DND-41 (cell line): ENCODE data around the gene ERBB4.

ENCODE experiments used
- ATAC-seq: fragments of 200-7000 bp; cut with Tn5 transposase; 3 replicates; pipeline ENCODE4 v1.9.1; 2021; ENCODE audit warnings: low read depth; ENCODE audit not compliant: insufficient read depth
- DNase-seq: peaks from one replicate; pipeline ENCODE4 v3.0.0-alpha.2; 2020
- H2AFZ ChIP-seq: 2 replicates; pipeline ENCODE4 v1.6.0; 2012; ENCODE audit warnings: low read depth, low read length
- H3K27ac ChIP-seq: 2 replicates; pipeline ENCODE4 v1.5.1; 2012; ENCODE audit warnings: low read length, inconsistent platforms
- H3K27me3 ChIP-seq: fragments of 200-600 bp; sonication (generic); 2 replicates; pipeline ENCODE4 v1.6.0; 2012; ENCODE audit warnings: low read length, mild to moderate bottlenecking, inconsistent platforms; ENCODE audit not compliant: insufficient read depth, poor library complexity
- H3K36me3 ChIP-seq: 2 replicates; pipeline ENCODE4 v1.5.1; 2012; ENCODE audit warnings: low read length, inconsistent platforms; ENCODE audit not compliant: insufficient read depth
- H3K4me1 ChIP-seq: 2 replicates; pipeline ENCODE4 v1.5.1; 2012; ENCODE audit warnings: mild to moderate bottlenecking, low read length; ENCODE audit not compliant: insufficient read depth
- H3K4me2 ChIP-seq: 2 replicates; pipeline ENCODE4 v1.6.0; 2012; ENCODE audit warnings: mild to moderate bottlenecking, moderate library complexity, low read length, inconsistent platforms; ENCODE audit not compliant: insufficient read depth
- H3K4me3 ChIP-seq, 2 experiments: fragments of 200-600 bp in 1 of 2; shearing (Covaris generic) in 1 of 2; 2 replicates each; pipeline ENCODE4 v1.5.1; 2012 to 2016; ENCODE audit warnings: inconsistent platforms in 2 of 2, low read length in 2 of 2, mild to moderate bottlenecking in 2 of 2, low read depth in 1 of 2, moderate library complexity in 1 of 2
- H3K79me2 ChIP-seq: 2 replicates; pipeline ENCODE4 v1.6.0; 2012; ENCODE audit warnings: low read length, inconsistent platforms; ENCODE audit not compliant: insufficient read depth
- H3K9ac ChIP-seq: 2 replicates; pipeline ENCODE4 v1.6.0; 2012; ENCODE audit warnings: low read depth, mild to moderate bottlenecking, inconsistent platforms, low read length, moderate library complexity
- H3K9me3 ChIP-seq: 2 replicates; pipeline ENCODE4 v1.5.1; 2012; ENCODE audit warnings: low read length, moderate library complexity, mild to moderate bottlenecking, inconsistent platforms; ENCODE audit not compliant: insufficient read depth, severe bottlenecking
- H4K20me1 ChIP-seq: 2 replicates; pipeline ENCODE4 v1.6.0; 2012; ENCODE audit warnings: low read length; ENCODE audit not compliant: insufficient read depth
- EZH2 ChIP-seq: IDR thresholded peaks from 3 replicates; pipeline ENCODE4 v1.6.1; 2012; ENCODE audit warnings: borderline replicate concordance, low read depth, mild to moderate bottlenecking, moderate library complexity, low read length, inconsistent platforms; ENCODE audit not compliant: severe bottlenecking
- TF ChIP-seq, protein P1 (sequence below): IDR thresholded peaks from 2 replicates; pipeline ENCODE4 v1.5.1; 2012; ENCODE audit warnings: borderline replicate concordance, low read length, moderate library complexity, mild to moderate bottlenecking; ENCODE audit not compliant: poor library complexity, severe bottlenecking; ENCODE audit errors: extremely low read depth

The ERBB4 gene

DNA sequence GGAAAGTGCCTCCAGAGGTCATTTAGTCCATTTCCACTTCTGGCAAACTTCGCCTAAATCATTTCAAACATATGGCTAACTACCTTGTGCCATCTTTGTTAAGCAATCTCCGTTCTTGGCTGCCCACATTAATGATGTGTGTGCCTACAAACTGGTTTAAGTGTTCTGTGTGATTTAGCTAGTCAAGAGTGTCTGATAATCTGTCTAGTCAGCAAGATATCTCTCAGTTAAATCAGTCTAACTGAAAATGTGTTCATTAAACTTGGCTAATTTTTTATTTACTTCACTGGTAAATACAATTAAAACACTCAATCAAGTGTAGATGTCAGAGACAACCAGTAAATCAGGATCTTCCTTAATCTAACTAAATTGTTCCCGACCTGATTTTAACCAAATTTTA lies 352.4 kb downstream of the ERBB4 start:
- Histone ChIP-seq H3K9ac (no peak overlapping the region), H3K4me2 (no peak overlapping the region), H2AFZ (no peak overlapping the region), H3K9me3 (no peaks in the 10 kb centered on the region), H3K4me1 (no peaks in the 10 kb centered on the region), H3K79me2 (no peaks in the 10 kb centered on the region), H3K27ac (no peak overlapping the region), H3K27me3 (no peaks in the 10 kb centered on the region), H4K20me1 (no peaks in the 10 kb centered on the region), H3K4me3 (no peak overlapping the region), H3K36me3 (no peaks in the 10 kb centered on the region)
- DNase-seq, result no peak
- ATAC-seq, result no peak
- TF ChIP-seq, protein P1, sequence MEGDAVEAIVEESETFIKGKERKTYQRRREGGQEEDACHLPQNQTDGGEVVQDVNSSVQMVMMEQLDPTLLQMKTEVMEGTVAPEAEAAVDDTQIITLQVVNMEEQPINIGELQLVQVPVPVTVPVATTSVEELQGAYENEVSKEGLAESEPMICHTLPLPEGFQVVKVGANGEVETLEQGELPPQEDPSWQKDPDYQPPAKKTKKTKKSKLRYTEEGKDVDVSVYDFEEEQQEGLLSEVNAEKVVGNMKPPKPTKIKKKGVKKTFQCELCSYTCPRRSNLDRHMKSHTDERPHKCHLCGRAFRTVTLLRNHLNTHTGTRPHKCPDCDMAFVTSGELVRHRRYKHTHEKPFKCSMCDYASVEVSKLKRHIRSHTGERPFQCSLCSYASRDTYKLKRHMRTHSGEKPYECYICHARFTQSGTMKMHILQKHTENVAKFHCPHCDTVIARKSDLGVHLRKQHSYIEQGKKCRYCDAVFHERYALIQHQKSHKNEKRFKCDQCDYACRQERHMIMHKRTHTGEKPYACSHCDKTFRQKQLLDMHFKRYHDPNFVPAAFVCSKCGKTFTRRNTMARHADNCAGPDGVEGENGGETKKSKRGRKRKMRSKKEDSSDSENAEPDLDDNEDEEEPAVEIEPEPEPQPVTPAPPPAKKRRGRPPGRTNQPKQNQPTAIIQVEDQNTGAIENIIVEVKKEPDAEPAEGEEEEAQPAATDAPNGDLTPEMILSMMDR, result no peak
- no peak for TF ChIP-seq EZH2

DNA sequence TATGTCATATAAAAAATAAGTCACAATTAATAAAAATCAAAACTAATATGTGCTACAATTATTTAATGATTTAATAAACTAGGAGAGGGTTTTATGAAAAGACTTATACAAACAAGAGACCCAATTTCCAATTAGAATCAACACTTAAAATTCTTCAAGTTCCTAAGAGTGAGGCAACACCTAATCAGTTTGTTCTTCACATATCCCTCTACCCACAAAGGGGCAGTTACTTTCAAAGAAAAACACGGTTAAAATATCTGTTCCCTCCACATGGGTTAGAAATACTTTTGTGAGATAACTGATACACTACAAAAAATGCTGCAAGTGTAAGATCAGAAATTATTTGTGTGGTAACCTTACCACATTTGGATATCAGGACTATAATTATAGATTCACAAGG lies 357.0 kb downstream of the ERBB4 start:
- Histone ChIP-seq H3K4me3 (no peak overlapping the region), H3K9me3 (no peaks in the 10 kb centered on the region), H4K20me1 (no peaks in the 10 kb centered on the region), H3K27ac (no peak overlapping the region), H3K4me2 (no peak overlapping the region), H3K79me2 (no peaks in the 10 kb centered on the region), H3K4me1 (no peaks in the 10 kb centered on the region), H3K9ac (no peak overlapping the region), H3K27me3 (no peaks in the 10 kb centered on the region), H2AFZ (no peak overlapping the region), H3K36me3 (no peaks in the 10 kb centered on the region)
- ATAC-seq, result no peak
- no peak for TF ChIP-seq EZH2
- TF ChIP-seq, protein P1, result no peak
- DNase-seq, result no peak

DNA sequence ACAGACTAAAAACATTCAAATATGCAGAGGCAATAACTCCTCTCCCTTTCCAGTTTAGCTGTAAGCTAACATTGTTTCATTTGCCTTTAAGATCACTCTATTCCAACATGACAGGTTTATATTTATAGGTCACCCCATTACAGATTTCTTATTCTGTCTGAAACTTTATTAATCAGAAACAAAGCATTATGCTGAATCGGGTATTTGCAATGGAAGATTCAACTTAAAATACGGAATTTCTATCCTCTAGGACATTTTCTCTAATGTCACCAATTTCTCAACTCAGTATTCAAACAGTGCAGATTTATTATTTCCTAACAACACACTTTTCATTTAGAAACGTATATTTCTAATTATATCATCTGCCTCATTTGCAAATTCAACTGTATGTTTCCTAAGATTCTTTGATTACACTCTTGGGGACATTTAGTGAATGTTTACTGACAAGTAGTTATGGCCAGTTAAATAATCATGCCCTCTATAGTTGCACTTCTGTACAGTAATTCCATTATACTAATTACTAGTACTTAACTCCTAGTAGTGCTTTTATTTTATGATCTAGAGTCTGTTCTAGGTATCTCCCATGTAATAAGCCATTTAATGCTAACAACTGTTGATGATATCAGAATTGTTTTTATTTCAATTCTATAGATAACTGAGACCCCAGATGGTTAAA lies 358.1 kb downstream of the ERBB4 start:
- Histone ChIP-seq H2AFZ (no peak overlapping the region), H4K20me1 (no peaks in the 10 kb centered on the region), H3K36me3 (no peaks in the 10 kb centered on the region), H3K9me3 (no peaks in the 10 kb centered on the region), H3K27me3 (no peaks in the 10 kb centered on the region), H3K4me1 (no peaks in the 10 kb centered on the region), H3K79me2 (no peaks in the 10 kb centered on the region), H3K27ac (no peak overlapping the region), H3K4me2 (no peak overlapping the region), H3K9ac (no peak overlapping the region), H3K4me3 (no peak overlapping the region)
- DNase-seq (no peak), ATAC-seq (no peak)
- TF ChIP-seq, protein P1, result no peak
- no peak for TF ChIP-seq EZH2

DNA sequence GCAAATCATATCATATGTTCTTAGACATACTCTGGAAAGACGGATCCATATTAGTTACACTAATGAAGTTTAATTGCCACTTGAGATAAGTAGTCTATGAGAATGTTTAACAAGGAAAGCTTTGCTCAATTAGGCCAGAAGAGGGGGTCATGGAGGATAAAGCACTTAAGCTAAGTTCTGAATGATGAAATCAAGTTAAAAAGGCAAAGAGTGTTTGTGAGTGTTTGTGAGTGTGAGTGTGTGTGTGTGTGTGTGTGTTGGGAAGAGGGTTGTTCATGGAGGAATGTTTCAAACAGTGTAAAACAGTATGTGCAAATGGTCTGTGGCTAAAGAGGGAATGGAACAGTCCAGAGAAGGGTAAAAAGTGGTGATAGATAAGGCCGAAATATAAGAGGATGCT lies 360.9 kb downstream of the ERBB4 start:
- Histone ChIP-seq H3K4me2 (no peak overlapping the region), H3K9me3 (no peaks in the 10 kb centered on the region), H3K27me3 (no peaks in the 10 kb centered on the region), H3K4me3 (no peak overlapping the region), H3K79me2 (no peaks in the 10 kb centered on the region), H3K9ac (no peak overlapping the region), H4K20me1 (no peaks in the 10 kb centered on the region), H3K4me1 (no peaks in the 10 kb centered on the region), H3K36me3 (no peaks in the 10 kb centered on the region), H2AFZ (no peak overlapping the region), H3K27ac (no peak overlapping the region)
- DNase-seq, result no peak
- TF ChIP-seq, protein P1, result no peak
- no peak for TF ChIP-seq EZH2
- ATAC-seq, result no peak
